DMS153 treated with DMSO at 0.1 percent for 48 hours (cell line): ENCODE results near the gene SLC9A9.

Source experiments
- DNase-seq: peaks from one replicate; lab custom pipeline; 2025; ENCODE audit not compliant: unreplicated experiment; lab: John Stamatoyannopoulos, UW

SLC9A9 gene

GRCh38 chr3:143362115-143362991 lies 485.9 kb downstream of the SLC9A9 start:
- DNase-seq: no peak

DNA sequence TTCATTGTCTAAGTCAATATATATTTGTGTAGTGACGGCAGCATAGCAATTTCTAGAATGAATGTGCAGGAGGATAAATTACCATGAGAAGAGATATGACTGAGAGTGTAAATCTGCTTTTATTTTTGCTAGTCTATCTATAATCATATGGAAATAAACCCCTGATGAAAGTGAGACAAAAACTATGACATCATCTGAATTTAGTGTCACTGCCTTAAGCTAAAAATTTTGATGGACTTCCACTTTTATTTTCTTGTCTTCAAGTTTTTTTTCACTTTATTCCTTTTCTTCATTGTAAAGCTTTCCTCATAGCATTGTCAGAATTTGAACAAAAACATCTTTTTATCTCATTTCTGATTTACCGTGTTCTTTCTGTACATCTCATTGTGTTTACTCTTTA lies 486.7 kb downstream of the SLC9A9 start:
- no peak for DNase-seq

DNA sequence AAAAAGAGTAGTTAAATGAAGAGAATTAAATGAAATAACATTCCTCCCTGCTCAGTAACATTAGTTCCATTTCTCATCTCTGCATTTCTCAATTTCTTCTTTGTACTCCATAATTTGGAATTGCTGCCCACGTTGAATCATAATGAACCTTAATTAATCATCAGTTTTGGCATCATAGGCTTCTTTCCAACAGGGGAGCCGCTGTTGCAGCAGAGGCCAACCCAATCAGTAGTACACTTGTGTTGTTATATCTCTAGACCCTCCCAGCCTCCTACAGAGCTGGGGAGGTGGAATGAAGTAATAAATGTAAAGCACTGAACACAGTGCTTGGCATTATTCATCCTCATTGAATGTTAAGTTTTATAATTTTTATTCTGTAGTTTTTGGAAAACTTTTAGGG lies 488.0 kb downstream of the SLC9A9 start:
- DNase-seq: no peak

DNA sequence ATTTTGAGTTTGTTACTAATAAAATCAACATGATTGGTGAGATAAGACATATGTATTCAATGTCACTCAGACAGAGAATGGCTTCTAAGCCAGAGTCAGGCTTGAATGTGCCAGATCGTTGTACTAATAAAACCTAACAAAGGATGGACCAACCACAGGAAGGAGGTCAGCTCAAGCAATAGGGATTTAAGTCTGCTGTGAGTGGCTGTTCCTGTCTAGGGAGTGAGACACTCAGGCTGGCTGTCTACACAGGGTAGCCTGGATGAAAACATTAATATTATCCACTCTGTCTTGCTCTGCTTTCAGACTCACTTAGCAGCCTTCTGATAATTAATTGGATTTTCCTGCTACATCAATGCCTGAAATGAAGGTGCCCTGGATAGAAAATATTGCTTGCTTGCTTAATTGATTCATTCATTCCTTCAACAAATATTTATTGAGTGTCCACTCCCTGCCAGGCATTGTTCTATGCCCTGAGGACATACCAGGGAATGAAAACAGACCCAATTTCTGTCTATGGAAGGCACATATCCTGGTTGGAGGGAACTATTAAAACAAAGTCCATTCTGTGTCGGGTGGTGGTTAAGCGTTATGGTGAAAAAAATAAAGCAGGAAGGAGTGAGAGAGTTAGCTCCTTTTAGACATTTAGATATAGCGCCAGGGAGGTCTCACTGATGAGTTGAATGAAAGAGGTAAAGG lies 489.3 kb downstream of the SLC9A9 start:
- peak; percentile 65 for DNase-seq

DNA sequence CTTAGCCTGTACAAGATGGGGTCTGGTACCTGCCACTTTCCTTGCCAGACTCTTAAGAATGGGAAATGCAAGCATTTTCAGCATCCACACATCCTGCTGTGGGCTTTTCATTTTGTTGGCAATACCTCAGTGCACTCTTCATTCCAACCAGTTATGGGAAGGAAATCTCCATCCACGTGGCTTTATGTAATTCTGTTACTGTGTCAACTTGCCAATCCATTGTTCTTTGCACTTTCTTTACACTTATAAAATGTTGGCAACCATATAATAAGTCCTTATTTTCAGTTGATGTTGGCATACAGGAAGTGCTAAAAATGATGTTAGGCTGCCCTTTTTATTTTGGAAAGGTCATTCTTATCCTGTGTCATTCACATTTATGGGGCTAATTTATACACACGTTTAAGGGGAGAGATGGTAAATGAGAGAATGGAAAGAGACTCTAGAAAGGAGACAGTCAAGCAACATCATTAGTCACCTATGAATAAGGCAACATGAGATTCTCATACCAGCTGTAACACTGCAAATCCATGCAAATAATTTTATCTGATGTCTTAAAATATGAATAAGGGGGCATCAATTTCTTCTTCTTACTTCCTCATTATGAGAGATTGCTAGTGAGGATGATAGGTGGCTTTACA lies 490.0 kb downstream of the SLC9A9 start:
- peak; percentile 71 for DNase-seq

DNA sequence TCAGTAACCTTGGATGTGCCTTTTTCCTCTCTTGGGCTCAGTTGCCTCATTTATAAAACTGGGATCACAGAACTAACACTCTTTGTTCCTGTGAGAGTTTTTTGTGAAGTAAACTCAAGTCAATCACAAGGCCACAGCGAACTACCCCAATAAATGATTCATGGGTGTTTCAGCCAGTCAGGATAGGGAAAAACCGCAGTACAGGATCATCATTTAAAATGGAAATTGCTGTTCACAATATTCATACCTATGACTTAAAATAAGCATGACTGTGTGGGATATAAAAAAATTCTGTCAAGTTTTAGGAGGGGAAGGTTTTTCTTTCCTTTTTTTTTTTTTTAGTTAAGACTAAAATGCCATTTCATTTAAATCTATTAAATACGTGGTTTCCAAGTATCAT lies 490.6 kb downstream of the SLC9A9 start:
- DNase-seq: no peak

DNA sequence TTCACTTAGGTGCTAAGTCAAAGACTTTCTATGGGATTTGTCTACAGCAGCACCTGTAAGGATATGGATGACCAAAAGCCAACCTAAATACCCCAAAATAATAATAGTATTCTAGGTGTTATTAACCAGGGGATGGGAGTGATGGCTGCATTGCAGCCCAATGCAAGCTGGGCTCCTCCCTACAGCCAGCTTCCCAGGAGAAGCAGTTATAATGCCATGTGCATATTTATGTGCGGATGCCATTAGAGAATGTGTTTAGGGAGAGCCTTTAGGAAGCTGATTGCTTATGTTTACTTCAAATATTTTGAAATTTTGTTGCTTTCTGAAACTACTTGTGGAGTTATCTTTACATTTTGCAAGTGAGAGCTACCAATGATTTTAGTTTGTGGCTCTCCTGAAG lies 491.4 kb downstream of the SLC9A9 start:
- DNase-seq: no peak

- no peak for DNase-seq
Measured at GRCh38 chr3:143354342-143354741, 493.9 kb downstream of the SLC9A9 start.

DNA sequence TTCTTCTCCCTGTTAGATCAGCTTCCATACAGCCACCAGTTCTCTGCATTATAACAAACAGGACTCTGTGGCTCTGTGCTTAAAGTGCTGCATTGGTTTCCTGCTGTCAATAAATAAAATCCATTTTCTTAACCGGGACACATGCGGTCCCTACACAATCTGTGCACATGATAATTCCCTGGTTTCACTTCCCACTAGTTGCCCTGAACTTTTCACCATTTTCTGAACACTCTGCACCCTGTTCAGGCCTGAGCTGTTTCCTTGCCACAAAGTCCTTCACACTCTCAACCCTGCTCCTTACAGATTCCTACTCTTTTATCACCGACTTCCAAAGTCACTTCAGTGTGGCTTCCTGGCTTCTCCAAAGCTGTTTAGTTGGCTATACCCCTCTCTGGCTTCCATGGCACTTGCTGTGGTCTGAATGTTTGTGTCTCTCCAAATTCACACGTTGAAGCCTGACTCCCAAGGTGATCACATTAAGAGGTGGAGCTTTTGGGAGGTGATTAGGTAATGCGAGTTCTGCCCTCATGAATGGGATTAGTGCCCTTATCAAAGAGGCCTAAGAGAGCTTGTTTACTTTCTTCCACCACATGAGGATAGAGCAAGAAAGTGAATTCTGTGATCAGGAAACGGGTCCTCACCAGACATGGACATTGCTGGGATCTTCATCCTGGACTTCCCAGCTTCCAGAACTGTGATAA lies 495.3 kb downstream of the SLC9A9 start:
- DNase-seq: no peak

DNA sequence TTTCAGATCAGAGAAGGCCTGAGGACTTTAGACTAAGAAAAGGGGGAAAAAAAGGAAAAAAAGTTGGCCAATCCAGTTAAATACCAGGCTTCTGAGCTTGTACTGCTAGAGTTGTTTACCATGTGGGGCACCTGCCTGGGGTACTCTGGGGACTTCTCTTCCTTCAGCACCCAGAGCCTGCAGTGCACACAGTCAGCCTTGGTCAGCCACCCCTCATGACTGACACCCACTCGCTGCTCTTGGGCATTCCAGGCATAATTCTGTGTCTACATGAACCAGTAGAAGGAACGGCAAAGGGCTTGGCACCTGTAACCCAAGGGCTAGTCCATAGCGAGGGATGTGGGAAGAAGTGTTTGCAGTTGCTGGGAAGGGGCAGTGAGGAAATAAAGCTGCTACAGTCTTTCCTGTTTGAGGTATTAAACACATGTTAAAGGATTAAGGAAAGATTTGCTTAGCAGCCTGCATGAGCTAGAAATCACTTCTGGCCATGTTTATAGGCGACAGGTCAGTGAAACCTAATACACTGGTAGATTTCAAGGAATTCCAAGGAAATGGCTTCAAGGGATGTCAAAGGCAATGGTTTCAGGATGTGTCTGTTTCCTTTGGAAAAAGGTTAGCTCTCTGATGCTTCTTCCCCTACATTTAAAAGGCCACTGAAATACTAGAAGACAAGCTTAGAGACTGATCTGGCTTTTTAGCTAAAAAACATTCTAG lies 496.2 kb downstream of the SLC9A9 start:
- no peak for DNase-seq

DNA sequence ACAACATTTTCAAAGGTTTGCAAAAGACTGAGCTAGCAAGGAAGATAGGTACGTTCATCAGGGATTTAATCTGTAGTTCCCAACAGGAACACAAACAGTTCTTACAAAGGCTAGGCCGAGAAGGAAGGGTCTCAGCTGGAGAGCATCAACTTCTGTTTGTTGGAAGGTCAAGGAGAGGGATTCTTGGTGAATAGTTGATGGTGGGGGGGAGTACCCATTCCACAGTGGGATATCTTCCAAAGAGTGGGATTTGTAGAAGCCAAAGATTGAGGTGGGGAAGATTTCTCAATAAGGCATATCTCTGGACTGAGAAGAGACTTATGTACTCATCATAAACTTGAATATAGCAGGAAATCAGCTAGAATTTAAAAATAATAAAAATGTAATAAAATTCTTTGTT lies 496.9 kb downstream of the SLC9A9 start:
- DNase-seq: no peak

DNA sequence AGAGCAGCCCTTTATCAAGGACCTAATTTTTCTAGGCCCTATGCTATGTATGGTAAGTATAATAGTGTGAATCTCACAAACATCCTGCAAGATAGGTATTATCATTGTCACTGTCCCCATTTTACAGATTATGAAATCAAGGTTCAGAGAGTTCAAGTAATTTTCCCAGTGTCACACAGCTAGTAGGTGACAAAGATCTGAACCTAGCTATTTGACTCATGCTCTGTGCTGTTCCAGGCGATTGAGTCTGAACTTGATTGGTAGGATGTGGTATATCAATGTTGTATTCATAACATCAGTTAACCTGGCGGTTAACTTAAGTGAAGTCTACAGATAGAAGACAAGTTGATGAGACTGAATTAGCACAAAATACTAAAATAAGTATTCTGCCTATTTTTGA lies 498.8 kb downstream of the SLC9A9 start:
- no peak for DNase-seq

- DNase-seq: no peak
Measured at GRCh38 chr3:143348486-143349327, 499.6 kb downstream of the SLC9A9 start.

DNA sequence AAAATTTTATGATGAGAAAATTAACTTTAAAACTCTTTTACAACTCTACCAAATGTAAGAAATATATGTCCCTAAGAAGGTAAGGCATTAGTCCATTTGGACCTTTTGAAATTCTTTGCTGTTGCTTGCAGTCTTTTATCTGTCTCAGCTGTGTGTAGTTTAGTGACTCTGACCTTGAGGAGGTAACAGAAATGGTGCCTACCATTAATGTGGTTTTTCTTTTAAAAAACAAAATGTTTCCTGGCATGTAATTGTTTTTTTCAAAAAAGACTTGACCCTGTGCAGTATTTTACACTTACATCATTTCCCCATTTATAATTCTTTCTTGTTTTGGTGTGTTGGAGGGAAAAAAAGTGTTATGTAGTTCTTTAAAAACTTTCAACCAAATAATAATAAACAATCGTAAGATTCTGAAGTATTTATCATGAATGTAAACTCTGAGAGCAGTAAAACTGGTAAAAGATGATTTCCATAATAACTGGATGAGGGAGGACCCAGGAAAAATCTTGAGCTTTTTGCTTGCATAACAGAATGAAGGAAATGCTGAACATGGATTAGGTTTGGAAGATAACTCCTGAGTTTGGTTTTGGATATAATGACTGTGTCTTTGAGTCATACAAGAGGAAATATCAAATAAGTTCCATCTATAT lies 503.6 kb downstream of the SLC9A9 start:
- DNase-seq: no peak

DNA sequence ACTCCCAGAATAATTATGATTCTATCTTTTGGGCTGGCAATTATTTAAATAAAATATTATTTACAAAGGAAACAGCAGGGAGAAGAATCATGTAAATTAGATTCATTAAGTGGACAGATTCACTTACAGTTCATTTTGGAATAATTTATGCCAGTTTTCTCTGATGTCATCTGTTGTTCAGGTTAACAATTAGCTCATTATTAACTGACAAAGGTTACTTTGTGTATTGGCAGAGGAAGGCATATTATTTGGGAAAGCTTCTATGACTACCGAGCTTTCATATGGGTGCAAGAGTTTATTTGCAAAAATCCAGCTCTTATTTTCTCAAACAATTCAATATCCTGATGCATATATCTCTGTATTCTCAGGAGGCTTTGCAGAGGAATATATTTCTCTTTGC lies 504.3 kb downstream of the SLC9A9 start:
- DNase-seq: no peak

DNA sequence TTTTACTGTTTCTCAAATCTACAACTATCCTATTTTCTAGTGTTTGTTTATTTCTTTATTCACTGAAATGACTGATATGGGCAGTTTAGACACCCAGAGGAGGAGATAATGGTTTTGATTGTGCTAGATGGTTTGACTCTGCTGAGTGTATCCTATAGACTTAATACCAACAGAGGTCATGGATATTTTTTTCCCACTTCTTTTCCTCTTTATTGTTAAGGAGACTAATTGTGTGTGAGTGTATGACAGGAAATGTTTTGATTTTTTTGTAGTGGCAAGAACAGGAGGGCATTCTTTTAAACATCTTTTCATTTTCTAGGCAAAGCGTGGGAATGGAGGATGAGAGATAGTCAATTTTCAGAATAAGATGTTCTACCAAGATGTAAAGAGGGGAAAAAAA lies 505.2 kb downstream of the SLC9A9 start:
- DNase-seq: no peak

GRCh38 chr3:143339451-143339850 lies 508.8 kb downstream of the SLC9A9 start:
- no peak for DNase-seq

DNA sequence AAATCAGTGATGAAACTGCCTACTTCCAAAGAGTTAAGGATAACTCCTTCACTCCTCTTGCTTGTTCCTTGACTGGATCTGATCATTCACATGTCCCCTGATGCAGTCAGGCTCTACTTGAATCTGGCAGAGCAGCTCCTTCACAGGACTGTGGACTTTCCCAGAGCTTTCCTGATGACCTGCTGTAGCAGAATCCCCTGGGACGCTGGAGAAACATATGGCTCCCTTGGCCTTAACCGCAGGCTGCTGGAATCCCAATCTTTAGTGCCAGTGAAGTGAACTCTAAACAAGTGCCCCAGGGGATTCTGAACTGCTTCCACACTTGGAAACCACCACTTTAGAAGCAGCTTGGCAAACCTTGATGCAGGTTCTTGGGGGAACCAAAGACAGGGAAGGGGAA lies 510.9 kb downstream of the SLC9A9 start:
- no peak for DNase-seq

GRCh38 chr3:143334231-143334630 lies 514.0 kb downstream of the SLC9A9 start:
- DNase-seq: no peak
